Osteoblast (primary cell): Measurements from ENCODE around the gene FRAT1. TPM values are rescaled to one million over a fixed set of nuclear protein-coding genes. Genes with fewer than 3 reads are reported as not detected.
A peak's percentile ranks its signal among the peaks of the same experiment; 100 is the strongest.

Experiments
- DNase-seq: peaks from one replicate; pipeline ENCODE4 v3.0.0; 2011; ENCODE audit warnings: low spot score, mixed read lengths; ENCODE audit not compliant: insufficient read length; ENCODE audit errors: missing footprints
- H2AFZ ChIP-seq: 2 replicates; pipeline ENCODE4 v1.6.0; 2011; ENCODE audit warnings: mild to moderate bottlenecking, low read length
- H3K27ac ChIP-seq: 2 replicates; pipeline ENCODE4 v1.5.1; 2011; ENCODE audit warnings: mild to moderate bottlenecking, low read depth, low read length, moderate library complexity
- H3K27me3 ChIP-seq: 2 replicates; pipeline ENCODE4 v1.6.0; 2012; ENCODE audit warnings: mild to moderate bottlenecking, control low read depth, inconsistent platforms, low read length, moderate library complexity; ENCODE audit not compliant: insufficient read depth
- H3K36me3 ChIP-seq: 2 replicates; pipeline ENCODE4 v1.5.1; 2011; ENCODE audit warnings: mild to moderate bottlenecking, low read length, control low read depth, moderate library complexity; ENCODE audit not compliant: insufficient read depth
- H3K4me1 ChIP-seq: 2 replicates; pipeline ENCODE4 v1.5.1; 2011; ENCODE audit warnings: mild to moderate bottlenecking, low read length, control low read depth, moderate library complexity; ENCODE audit not compliant: insufficient read depth
- H3K4me2 ChIP-seq: 2 replicates; pipeline ENCODE4 v1.6.0; 2011; ENCODE audit warnings: mild to moderate bottlenecking, low read length; ENCODE audit not compliant: insufficient read depth
- H3K4me3 ChIP-seq: fragments of 200-600 bp; sonication (generic); 3 replicates; pipeline ENCODE4 v1.5.1; 2012; ENCODE audit warnings: mild to moderate bottlenecking, low read length, inconsistent platforms; ENCODE audit not compliant: insufficient read depth
- H3K79me2 ChIP-seq: 2 replicates; pipeline ENCODE4 v1.6.0; 2012; ENCODE audit warnings: mild to moderate bottlenecking, low read length, control low read depth, inconsistent platforms; ENCODE audit not compliant: insufficient read depth
- H3K9me3 ChIP-seq: 2 replicates; pipeline ENCODE4 v1.5.1; 2011; ENCODE audit warnings: low read depth, low read length, control low read depth
- H4K20me1 ChIP-seq: 2 replicates; pipeline ENCODE4 v1.6.0; 2012; ENCODE audit warnings: mild to moderate bottlenecking, low read length, control low read depth; ENCODE audit not compliant: insufficient read depth
- CTCF ChIP-seq: IDR thresholded peaks from 2 replicates; pipeline ENCODE4 v1.5.1; 2011; ENCODE audit warnings: mild to moderate bottlenecking, low read depth, low read length, moderate library complexity; ENCODE audit errors: extremely low read depth
- total RNA-seq: library from RNA; depleted of rRNA; stranded (reverse); fragments of >200 nt; gene quantifications from 2 replicates; pipeline ENCODE4 v1.2.3, GENCODE V29; 2012

Gene FRAT1
- total RNA-seq, 1 donor: 3.3 TPM

DNA sequence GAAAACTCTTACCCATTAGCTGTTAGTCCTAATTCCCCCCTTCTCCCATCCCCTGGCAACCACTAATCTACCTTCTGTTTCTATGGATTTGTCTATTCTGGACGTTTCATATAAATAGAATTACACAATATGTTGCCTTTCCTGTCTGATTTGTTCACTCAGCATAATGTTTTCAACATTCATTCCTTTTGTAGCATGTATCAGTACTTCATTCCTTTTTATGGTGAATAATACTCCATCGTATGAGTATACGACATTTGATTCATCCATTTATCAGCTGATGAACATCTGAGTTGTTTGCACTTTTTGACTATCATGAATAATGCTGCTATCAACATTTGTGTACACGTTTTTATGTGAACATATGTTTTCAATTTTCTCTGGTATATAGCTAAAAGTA, 4.4 kb upstream of the FRAT1 start:
- DNase-seq: peak; percentile 48
- no peak for TF ChIP-seq CTCF
- Histone ChIP-seq H3K4me3 (no peak overlapping the region), H3K9me3 (no peaks in the 10 kb centered on the region), H3K79me2 (no peaks in the 10 kb centered on the region), H3K27me3 (no peaks in the 10 kb centered on the region), H3K27ac (no peak overlapping the region), H3K36me3 (no peaks in the 10 kb centered on the region), H3K4me2 (no peak overlapping the region), H4K20me1 (no peaks in the 10 kb centered on the region), H2AFZ (no peak overlapping the region), H3K4me1 (peaks cover 4% of the 10 kb centered on the region)

- Histone ChIP-seq H3K9me3 (no peaks in the 10 kb centered on the region), H3K27ac (no peak overlapping the region), H2AFZ (peak overlapping the region; percentile 80), H4K20me1 (no peaks in the 10 kb centered on the region), H3K27me3 (peaks cover 19% of the 10 kb centered on the region), H3K79me2 (no peaks in the 10 kb centered on the region), H3K4me2 (peak overlapping the region; percentile 97), H3K36me3 (no peaks in the 10 kb centered on the region), H3K4me1 (peaks cover 15% of the 10 kb centered on the region), H3K4me3 (peak overlapping the region; percentile 86)
- DNase-seq: peak; percentile 69
- TF ChIP-seq CTCF: no peak
Observed at GRCh38 chr10:97319671-97320479, 804 bp downstream of the FRAT1 start.

- peak; percentile 89 for DNase-seq
- Histone ChIP-seq H3K4me2 (peak overlapping the region; percentile 97), H3K27me3 (peaks cover 19% of the 10 kb centered on the region), H3K36me3 (no peaks in the 10 kb centered on the region), H4K20me1 (no peaks in the 10 kb centered on the region), H2AFZ (peak overlapping the region; percentile 80), H3K79me2 (no peaks in the 10 kb centered on the region), H3K9me3 (no peaks in the 10 kb centered on the region), H3K27ac (no peak overlapping the region), H3K4me1 (peaks cover 15% of the 10 kb centered on the region), H3K4me3 (peak overlapping the region; percentile 86)
- no peak for TF ChIP-seq CTCF
Observed at GRCh38 chr10:97320480-97321031, 1.5 kb downstream of the FRAT1 start.

DNA sequence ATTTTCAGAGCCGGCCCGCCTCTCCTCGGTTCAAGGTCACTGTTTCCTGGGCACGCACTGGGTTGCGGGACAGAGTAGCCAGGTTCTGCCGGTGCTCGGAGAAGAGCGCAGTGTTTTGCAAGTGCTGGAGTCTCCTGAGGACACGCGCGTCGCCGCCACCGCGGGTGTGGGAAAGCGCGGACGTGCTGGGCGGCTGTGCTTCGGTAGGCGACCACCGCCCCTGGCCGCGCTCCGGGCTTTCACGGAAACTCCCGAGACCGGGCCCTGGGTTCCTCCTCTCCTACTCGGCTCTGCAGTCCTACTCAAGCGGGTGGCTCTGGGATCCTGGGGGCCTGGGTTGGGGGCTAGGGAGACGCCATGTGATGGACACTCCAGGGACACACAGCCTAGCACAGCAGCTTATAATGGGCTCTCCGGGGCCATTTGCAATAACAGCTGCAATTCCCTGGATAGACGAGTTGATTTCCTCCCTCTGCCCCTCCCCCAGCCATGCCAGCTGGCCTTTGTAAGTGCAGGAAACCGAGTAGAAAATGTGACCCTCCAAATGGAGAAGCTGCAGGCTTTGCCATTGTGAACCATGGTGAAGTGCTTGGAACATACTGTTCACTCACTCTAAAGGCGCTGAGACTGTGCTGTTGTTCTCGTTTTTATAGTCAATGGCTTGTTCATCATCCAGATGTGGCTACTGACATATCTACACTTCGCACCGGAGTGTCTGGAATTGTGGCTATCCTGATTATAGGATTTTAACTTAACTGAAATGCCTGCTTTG, 2.1 kb downstream of the FRAT1 start:
- no peaks in the 10 kb centered on the region for H4K20me1 ChIP-seq
- peak; percentile 65 for DNase-seq
- H3K79me2 ChIP-seq: no peaks in the 10 kb centered on the region
- H2AFZ ChIP-seq: no peak overlapping the region
- peaks cover 19% of the 10 kb centered on the region for H3K27me3 ChIP-seq
- TF ChIP-seq CTCF: no peak
- no peak overlapping the region for H3K27ac ChIP-seq
- H3K4me2 ChIP-seq: peak overlapping the region; percentile 97
- H3K36me3 ChIP-seq: no peaks in the 10 kb centered on the region
- no peaks in the 10 kb centered on the region for H3K9me3 ChIP-seq
- peaks cover 15% of the 10 kb centered on the region for H3K4me1 ChIP-seq
- peak overlapping the region; percentile 86 for H3K4me3 ChIP-seq
